OCI-LY7 (cell line): ENCODE results near the gene GID8.

Source experiments
- CTCF ChIP-seq: fragments of 200-600 bp; sonication (generic); conservative IDR thresholded peaks from 2 replicates; pipeline ENCODE4 v1.5.1; 2014; ENCODE audit warnings: mild to moderate bottlenecking, antibody characterized with exemption, low read length, moderate library complexity, mixed read lengths
- EZH2phosphoT487 ChIP-seq: fragments of 200-600 bp; sonication (generic); IDR thresholded peaks from 2 replicates; pipeline ENCODE4 v1.6.1; 2018; ENCODE audit warnings: low read depth, borderline replicate concordance, mild to moderate bottlenecking, mixed run types, antibody characterized with exemption, low read length, moderate library complexity, mixed read lengths

DNA sequence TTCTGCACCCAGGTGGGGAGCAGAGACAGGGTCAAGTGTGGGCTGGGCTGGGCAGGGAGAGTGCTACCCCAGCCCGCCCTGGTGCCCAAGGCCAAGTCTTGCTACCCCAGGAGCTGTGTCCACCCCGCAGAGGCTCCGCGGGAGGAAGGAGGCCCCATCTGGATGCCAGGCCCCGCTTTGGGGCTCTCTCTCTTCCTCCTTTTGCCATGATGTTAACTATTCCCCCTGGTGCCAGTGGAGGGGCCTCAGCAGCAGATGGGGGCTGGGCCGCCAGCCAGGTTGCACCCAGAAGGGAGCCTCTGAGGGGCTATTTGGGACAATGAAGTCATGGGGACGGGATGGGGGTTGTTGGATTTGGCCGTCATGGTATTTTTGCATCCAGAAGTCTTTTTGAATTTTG is 23.9 kb downstream of the GID8 start:
- TF ChIP-seq CTCF (no peak), EZH2phosphoT487 (no peak)
